ENCODE data around the gene EPC1. TPM values are rescaled to one million over a fixed set of nuclear protein-coding genes. Genes with fewer than 3 reads are reported as not detected.

The EPC1 gene
- total and polyA plus RNA-seq, 9 of the 15 experiments (the other 6 are each of a cell fraction or from before 2014, with no cell fraction given) = 7.0 to 43.6 (median 16.1) TPM

- peak; percentile 93 for TF ChIP-seq CBFA2T2 (conservative IDR thresholded peaks at IDR 0.05)
- TF ChIP-seq CCNT2 (IDR thresholded peaks at IDR 0.05; ENCODE audit: borderline replicate concordance, extremely low read depth, insufficient read length, low read depth, low read length) = peak; percentile 94
- peak; percentile 78 for TF ChIP-seq PRDM10 (IDR thresholded peaks at IDR 0.05; ENCODE audit: partially characterized antibody)
- 0 out of 2 replicates have a peak, but pooled peaks have one; percentile 26 for TF ChIP-seq C11orf30 (IDR thresholded peaks at IDR 0.05; ENCODE audit: low read depth)
- TF ChIP-seq ZNF133 (CRISPR knock-in tag; IDR thresholded peaks at IDR 0.05) = no peak
- TF ChIP-seq MNT (conservative IDR thresholded peaks at IDR 0.05) = peak; percentile 86 to 93
- no peak for TF ChIP-seq ZNF76 (CRISPR knock-in tag; IDR thresholded peaks at IDR 0.05; ENCODE audit: borderline replicate concordance)
- TF ChIP-seq CREB1 (IDR thresholded peaks at IDR 0.05) = no peak
- TF ChIP-seq CREB1 (CRISPR knock-in tag; IDR thresholded peaks at IDR 0.05) = peak; percentile 52; the same call in 1 of the 2 replicates
- 0 out of 2 replicates have a peak, but pooled peaks have one; percentile 36 for TF ChIP-seq ZBTB33 (CRISPR knock-in tag; IDR thresholded peaks at IDR 0.05)
- TF ChIP-seq FOXA3 (CRISPR knock-in tag; conservative IDR thresholded peaks at IDR 0.05 in 1 of 2, IDR thresholded peaks at IDR 0.05 in 1 of 2) = no peak
- no peak for TF ChIP-seq GMEB1 (CRISPR knock-in tag; IDR thresholded peaks at IDR 0.05)
- peak; percentile 11 to 81; a peak in 3 of 4 replicates for TF ChIP-seq RCOR1 (IDR thresholded peaks at IDR 0.05; ENCODE audit: borderline replicate concordance in 1 of 2, low read depth in 2 of 2, low read length in 2 of 2)
- TF ChIP-seq NCOA2 (IDR thresholded peaks at IDR 0.05; ENCODE audit: partially characterized antibody in 2 of 2) = no peak
- TF ChIP-seq SFPQ (IDR thresholded peaks at IDR 0.05; ENCODE audit: low read depth, low read length) = no peak
- no peak for TF ChIP-seq ELF4 (CRISPR knock-in tag; IDR thresholded peaks at IDR 0.05)
Measured at GRCh38 chr10:32346134-32346550, 816 bp downstream of the EPC1 start (continued).

Measured in K562 (cell line).